Neuronal stem cell (in vitro differentiated cells): Measurements from ENCODE around the gene CST3.

Experiments used
- DNase-seq: peaks from one replicate; pipeline ENCODE4 v3.0.0-alpha.2; 2013; ENCODE audit warnings: low spot score
- H2AFZ ChIP-seq: one replicate; pipeline ENCODE4 v1.6.1; 2013; ENCODE audit warnings: mild to moderate bottlenecking, low read length, inconsistent platforms
- H2AK5ac ChIP-seq: 2 replicates; pipeline ENCODE4 v1.6.1; 2013; ENCODE audit warnings: low read depth, mild to moderate bottlenecking, inconsistent platforms, low read length, moderate library complexity, mixed read lengths
- H2BK120ac ChIP-seq: 2 replicates; pipeline ENCODE4 v1.6.1; 2013; ENCODE audit warnings: low read depth, mild to moderate bottlenecking, inconsistent platforms, low read length, moderate library complexity, mixed read lengths
- H2BK12ac ChIP-seq: one replicate; pipeline ENCODE4 v1.6.1; 2013; ENCODE audit warnings: low read length, inconsistent platforms
- H2BK15ac ChIP-seq: 2 replicates; pipeline ENCODE4 v1.6.1; 2013; ENCODE audit warnings: mild to moderate bottlenecking, low read length, inconsistent platforms, mixed read lengths
- H2BK5ac ChIP-seq: one replicate; pipeline ENCODE4 v1.6.1; 2013; ENCODE audit warnings: inconsistent platforms, mild to moderate bottlenecking, low read length, moderate library complexity
- H3K14ac ChIP-seq: one replicate; pipeline ENCODE4 v1.6.1; 2013; ENCODE audit warnings: low read length, inconsistent platforms
- H3K18ac ChIP-seq: 2 replicates; pipeline ENCODE4 v1.6.1; 2013; ENCODE audit warnings: low read length, inconsistent platforms
- H3K23ac ChIP-seq: 2 replicates; pipeline ENCODE4 v1.6.1; 2013; ENCODE audit warnings: low read depth, mild to moderate bottlenecking, mixed read lengths, low read length, inconsistent platforms; ENCODE audit not compliant: poor library complexity
- H3K27ac ChIP-seq: replicated peaks from 3 replicates; pipeline ENCODE4 v1.5.1; 2013; ENCODE audit warnings: low read length, inconsistent platforms
- H3K27me3 ChIP-seq, 3 experiments: 2 replicates each; pipeline ENCODE4 v1.6.1; 2013; ENCODE audit warnings: low read length in 3 of 3, mild to moderate bottlenecking in 2 of 3, inconsistent platforms in 1 of 3, low read depth in 1 of 3, mixed read lengths in 1 of 3, moderate library complexity in 1 of 3; ENCODE audit not compliant: control insufficient read depth in 3 of 3, insufficient read depth in 3 of 3
- H3K36me3 ChIP-seq, 2 donors: replicated peaks in 1 of 2; 2 replicates each; pipeline ENCODE4 v1.6.1; 2013; ENCODE audit warnings: low read length in 2 of 2; ENCODE audit not compliant: control insufficient read depth in 2 of 2, insufficient read depth in 2 of 2
- H3K4ac ChIP-seq: 2 replicates; pipeline ENCODE4 v1.6.1; 2013; ENCODE audit warnings: inconsistent platforms, mild to moderate bottlenecking, low read length, moderate library complexity
- H3K4me1 ChIP-seq, 2 donors: 1 replicate in 1 of 2; 2 replicates in 1 of 2; pipeline ENCODE4 v1.6.1; 2013; ENCODE audit warnings: low read length in 2 of 2, low read depth in 1 of 2; ENCODE audit not compliant: control insufficient read depth in 2 of 2, insufficient read depth in 1 of 2
- H3K4me2 ChIP-seq: one replicate; pipeline ENCODE4 v1.6.1; 2013; ENCODE audit warnings: mild to moderate bottlenecking, low read length, inconsistent platforms; ENCODE audit not compliant: insufficient read depth, poor library complexity, severe bottlenecking
- H3K4me3 ChIP-seq, 2 donors: 2 replicates each; pipeline ENCODE4 v1.5.1; 2013; ENCODE audit warnings: low read length in 2 of 2, mild to moderate bottlenecking in 2 of 2, inconsistent platforms in 1 of 2, moderate library complexity in 1 of 2
- H3K79me1 ChIP-seq: one replicate; pipeline ENCODE4 v1.6.1; 2013; ENCODE audit warnings: low read depth, mild to moderate bottlenecking, inconsistent platforms, low read length, moderate library complexity
- H3K9ac ChIP-seq: one replicate; pipeline ENCODE4 v1.6.1; 2013; ENCODE audit warnings: mild to moderate bottlenecking, low read depth, low read length, inconsistent platforms; ENCODE audit not compliant: poor library complexity
- H3K9me3 ChIP-seq, 2 donors: replicated peaks in 1 of 2; 2 replicates each; pipeline versions ENCODE3 to v1.6.1; 2013; ENCODE audit warnings: low read length in 2 of 2, mild to moderate bottlenecking in 2 of 2, inconsistent platforms in 1 of 2, low read depth in 1 of 2, mixed read lengths in 1 of 2, moderate library complexity in 1 of 2; ENCODE audit not compliant: control insufficient read depth in 2 of 2, insufficient read depth in 1 of 2
- H4K8ac ChIP-seq: one replicate; pipeline ENCODE4 v1.6.1; 2013; ENCODE audit warnings: low read depth, mild to moderate bottlenecking, inconsistent platforms, low read length, moderate library complexity
- H4K91ac ChIP-seq: one replicate; pipeline ENCODE4 v1.6.1; 2013; ENCODE audit warnings: low read length, low read depth, mild to moderate bottlenecking, inconsistent platforms; ENCODE audit not compliant: poor library complexity
- WGBS, 2 donors: extraction: QIAGEN DNeasy Blood & Tissue Kit; methylation state at CpG; one replicate each; pipeline ENCODE4 v1.1.7; 2013; ENCODE audit warnings: missing lambda C conversion rate in 2 of 2, mixed read lengths in 1 of 2; ENCODE audit not compliant: insufficient read length in 2 of 2, insufficient replicate concordance in 1 of 2; ENCODE audit errors: extremely low coverage in 2 of 2; 5-methylcytosine and 5-hydroxymethylcytosine counted together

The CST3 gene

DNA sequence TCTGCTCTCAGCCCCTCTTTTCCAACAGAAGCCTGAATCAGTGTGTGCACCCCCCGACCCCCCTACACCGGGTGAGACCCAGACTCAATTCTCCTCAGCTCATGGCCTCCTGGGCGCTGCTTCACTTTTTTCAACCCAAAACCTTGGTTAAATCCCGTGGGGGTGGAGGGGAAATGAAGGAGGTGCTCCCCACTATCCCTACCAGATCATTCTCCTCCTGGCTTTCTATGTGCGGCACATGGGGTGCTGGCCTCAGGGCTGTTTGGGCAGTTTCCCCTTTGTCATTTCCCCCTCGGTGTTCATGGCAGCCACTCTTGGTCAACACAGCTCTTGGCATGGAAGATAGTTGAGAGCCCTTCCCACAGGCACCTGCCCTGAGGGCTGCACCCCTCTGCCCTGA is 46.5 kb upstream of the CST3 start:
- Histone ChIP-seq H3K23ac (no peak overlapping the region), H3K4me1 (peaks cover 0 to 3% of the 10 kb centered on the region in 2 donors), H3K36me3 (no peaks in the 10 kb centered on the region), H4K91ac (no peak overlapping the region), H3K27me3 (no peaks in the 10 kb centered on the region), H3K9ac (no peak overlapping the region), H2AFZ (no peak overlapping the region), H4K8ac (no peak overlapping the region), H3K4me3 (no peak overlapping the region), H2BK12ac (no peak overlapping the region), H2AK5ac (no peak overlapping the region), H3K9me3 (no peaks in the 10 kb centered on the region), H3K14ac (no peak overlapping the region), H3K4me2 (no peak overlapping the region), H3K4ac (no peak overlapping the region), H2BK15ac (no peak overlapping the region), H3K18ac (no peak overlapping the region), H3K27ac (no peak overlapping the region), H2BK5ac (no peak overlapping the region), H2BK120ac (no peak overlapping the region), H3K79me1 (no peaks in the 10 kb centered on the region)
- DNase-seq = no peak
- WGBS, 2 donors = no CpG with 5 or more reads among the region's 6 CpGs

GRCh38 chr20:23683807-23684206 is 46.1 kb upstream of the CST3 start:
- no peak overlapping the region for H2BK12ac ChIP-seq
- H2BK15ac ChIP-seq = no peak overlapping the region
- no peak overlapping the region for H2AK5ac ChIP-seq
- H2AFZ ChIP-seq = no peak overlapping the region
- no peak overlapping the region for H3K27ac ChIP-seq
- no peak overlapping the region for H2BK120ac ChIP-seq
- no peak overlapping the region for H3K23ac ChIP-seq
- H3K4me1 ChIP-seq = peaks cover 0 to 3% of the 10 kb centered on the region in 2 donors
- no peak overlapping the region for H2BK5ac ChIP-seq
- H3K4me2 ChIP-seq = no peak overlapping the region
- H4K91ac ChIP-seq = no peak overlapping the region
- no peak overlapping the region for H3K4ac ChIP-seq
- no CpG with 5 or more reads among the region's 2 CpGs for WGBS, 2 donors
- no peaks in the 10 kb centered on the region for H3K36me3 ChIP-seq
- H3K9ac ChIP-seq = no peak overlapping the region
- DNase-seq = no peak
- H3K9me3 ChIP-seq = no peaks in the 10 kb centered on the region
- no peak overlapping the region for H3K18ac ChIP-seq
- no peak overlapping the region for H4K8ac ChIP-seq
- H3K27me3 ChIP-seq = no peaks in the 10 kb centered on the region
- no peak overlapping the region for H3K14ac ChIP-seq
- H3K4me3 ChIP-seq = no peak overlapping the region
- H3K79me1 ChIP-seq = no peaks in the 10 kb centered on the region

DNA sequence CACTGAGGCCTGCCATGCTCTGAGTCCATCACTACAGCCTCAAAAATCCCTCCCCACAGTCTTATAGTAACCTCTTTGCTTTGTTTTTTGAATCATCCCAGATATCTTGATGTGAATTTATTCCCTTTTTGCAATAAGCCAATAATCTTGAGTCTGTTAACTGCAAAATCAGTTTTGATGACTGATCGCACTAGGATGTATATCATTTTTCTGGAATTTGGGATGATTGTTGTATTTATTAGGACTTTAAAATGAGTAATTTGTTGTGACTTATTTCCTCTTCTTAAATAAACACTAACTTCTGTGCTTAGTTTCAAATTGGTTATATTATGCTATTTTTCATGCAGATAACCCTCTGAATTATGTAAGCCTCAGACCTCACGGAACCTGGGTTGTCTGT is 45.5 kb upstream of the CST3 start:
- Histone ChIP-seq H3K27ac (no peak overlapping the region), H2AK5ac (no peak overlapping the region), H3K4me3 (no peak overlapping the region), H4K91ac (no peak overlapping the region), H3K4me2 (no peak overlapping the region), H2AFZ (no peak overlapping the region), H3K4me1 (peaks cover 0 to 3% of the 10 kb centered on the region in 2 donors), H3K23ac (no peak overlapping the region), H3K9ac (no peak overlapping the region), H3K14ac (no peak overlapping the region), H2BK120ac (no peak overlapping the region), H3K79me1 (no peaks in the 10 kb centered on the region), H3K18ac (no peak overlapping the region), H3K4ac (no peak overlapping the region), H2BK12ac (no peak overlapping the region), H3K9me3 (no peaks in the 10 kb centered on the region), H4K8ac (no peak overlapping the region), H2BK5ac (no peak overlapping the region), H2BK15ac (no peak overlapping the region), H3K27me3 (no peaks in the 10 kb centered on the region), H3K36me3 (no peaks in the 10 kb centered on the region)
- no CpG with 5 or more reads among the region's 2 CpGs for WGBS, 2 donors
- DNase-seq = no peak

GRCh38 chr20:23680146-23680545 is 42.4 kb upstream of the CST3 start:
- Histone ChIP-seq H3K4me2 (no peak overlapping the region), H2AFZ (no peak overlapping the region), H2BK5ac (no peak overlapping the region), H2BK12ac (no peak overlapping the region), H4K91ac (no peak overlapping the region), H3K4ac (no peak overlapping the region), H2AK5ac (no peak overlapping the region), H2BK15ac (no peak overlapping the region), H3K18ac (no peak overlapping the region), H3K4me1 (no peaks in the 10 kb centered on the region), H3K9ac (no peak overlapping the region), H3K27me3 (no peaks in the 10 kb centered on the region), H3K23ac (no peak overlapping the region), H3K36me3 (no peaks in the 10 kb centered on the region), H2BK120ac (no peak overlapping the region), H3K14ac (no peak overlapping the region), H4K8ac (no peak overlapping the region), H3K27ac (no peak overlapping the region), H3K79me1 (no peaks in the 10 kb centered on the region), H3K9me3 (no peaks in the 10 kb centered on the region), H3K4me3 (no peak overlapping the region)
- DNase-seq = no peak
